SK-N-SH treated with all-trans-retinoic acid at 6 μM for 48 hours (cell line): Measurements from ENCODE around the gene GPR139.

ENCODE experiments used
- BACH2 ChIP-seq: fragments of 250-450 bp; sonication (Bioruptor Pico); IDR thresholded peaks from 2 replicates; pipeline ENCODE4 v1.9.0; 2021; ENCODE audit warnings: mild to moderate bottlenecking, borderline replicate concordance
- ESRRG ChIP-seq: fragments of 250-450 bp; sonication (Bioruptor Pico); IDR thresholded peaks from 2 replicates; pipeline ENCODE4 v1.6.1; 2021; ENCODE audit warnings: mild to moderate bottlenecking
- RARB ChIP-seq: fragments of 250-450 bp; sonication (Bioruptor Pico); IDR thresholded peaks from 2 replicates; pipeline ENCODE4 v1.8.0; 2021; ENCODE audit warnings: mild to moderate bottlenecking, moderate library complexity
- SNAI2 ChIP-seq: fragments of 250-450 bp; sonication (Bioruptor Pico); IDR thresholded peaks from 2 replicates; pipeline ENCODE4 v1.5.0; 2020; ENCODE audit warnings: mild to moderate bottlenecking, moderate library complexity
- TOX ChIP-seq: fragments of 250-450 bp; sonication (Bioruptor Pico); IDR thresholded peaks from 2 replicates; pipeline ENCODE4 v1.8.0; 2021; ENCODE audit warnings: mild to moderate bottlenecking, moderate library complexity, borderline replicate concordance
- TSHZ2 ChIP-seq: fragments of 250-450 bp; sonication (Bioruptor Pico); IDR thresholded peaks from 2 replicates; pipeline ENCODE4 v1.5.0; 2020; ENCODE audit warnings: mild to moderate bottlenecking, moderate library complexity
- ZFP3 ChIP-seq: fragments of 250-450 bp; sonication (Bioruptor Pico); IDR thresholded peaks from 2 replicates; pipeline ENCODE4 v1.5.0; 2020; ENCODE audit warnings: mild to moderate bottlenecking, moderate library complexity
- ZFP30 ChIP-seq: fragments of 450-650 bp; formaldehyde crosslinking; IDR thresholded peaks from 2 replicates; pipeline ENCODE4 v1.5.0; 2022; ENCODE audit warnings: mild to moderate bottlenecking, moderate library complexity

GRCh38 chr16:20041924-20042596, 31.6 kb downstream of the GPR139 start:
- TF ChIP-seq TOX (CRISPR knock-in tag), result no peak
- TF ChIP-seq RARB, result no peak
- no peak for TF ChIP-seq BACH2 (CRISPR knock-in tag)
- TF ChIP-seq ZFP30, result no peak
- TF ChIP-seq TSHZ2, result no peak
- no peak for TF ChIP-seq ESRRG (CRISPR knock-in tag)
- TF ChIP-seq ZFP3 (CRISPR knock-in tag), result no peak
- TF ChIP-seq SNAI2 (CRISPR knock-in tag), result no peak
